Type B pancreatic cell (in vitro differentiated cells): ENCODE results near the gene ETV1. TPM values are rescaled to one million over a fixed set of nuclear protein-coding genes. Genes with fewer than 3 reads are reported as not detected.

Experiments
- DNase-seq: peaks from one replicate; pipeline ENCODE4 v3.0.0; 2021; ENCODE audit warnings: mixed read lengths; ENCODE audit not compliant: unreplicated experiment; ENCODE audit errors: extremely low spot score
- H3K27ac Mint-ChIP-seq: 2 replicates; pipeline ENCODE4 v1.8.0; 2021; ENCODE audit warnings: mild to moderate bottlenecking, mixed read lengths
- H3K27me3 Mint-ChIP-seq: 2 replicates; pipeline ENCODE4 v1.8.0; 2021; ENCODE audit warnings: mixed read lengths
- H3K36me3 Mint-ChIP-seq: 2 replicates; pipeline ENCODE4 v1.8.0; 2021; ENCODE audit warnings: mixed read lengths
- H3K4me1 Mint-ChIP-seq: one replicate; pipeline ENCODE4 v1.8.0; 2021; ENCODE audit warnings: mixed read lengths; ENCODE audit not compliant: unreplicated experiment
- H3K4me3 Mint-ChIP-seq: 2 replicates; pipeline ENCODE4 v1.8.0; 2021; ENCODE audit warnings: mild to moderate bottlenecking, mixed read lengths
- H3K9me3 Mint-ChIP-seq: 2 replicates; pipeline ENCODE4 v1.8.0; 2021; ENCODE audit warnings: mixed read lengths
- total RNA-seq: library from RNA; stranded (reverse); gene quantifications from 2 replicates; pipeline ENCODE4 v1.2.1, GENCODE V29; 2021; ENCODE audit warnings: low replicate concordance
- TF ChIP-seq, protein P1 (sequence below): fragments of 200-600 bp; sonication (generic); conservative IDR thresholded peaks from 2 replicates; pipeline ENCODE4 v1.5.0; 2021; ENCODE audit warnings: antibody characterized with exemption, mild to moderate bottlenecking

Gene ETV1
- total RNA-seq, 1 donor from 2014 or later: 35.6 TPM

DNA sequence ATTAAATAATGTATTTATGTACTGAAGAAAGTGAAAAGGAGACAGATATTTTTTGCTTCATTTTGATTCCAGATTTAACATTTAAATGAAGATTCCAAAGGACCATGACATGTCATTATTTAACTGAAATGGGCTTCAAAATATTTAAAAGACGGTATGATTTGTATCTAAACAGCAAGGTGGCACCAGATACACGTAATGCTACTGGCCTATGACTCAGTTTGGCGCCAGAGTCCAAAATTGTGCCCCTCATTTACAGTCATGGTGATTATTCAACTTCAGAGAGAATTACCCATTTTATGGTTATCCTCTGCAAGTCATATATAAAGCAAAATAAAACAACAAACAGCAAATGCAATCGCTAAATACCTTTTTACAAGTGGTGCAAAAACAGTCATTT is 94.5 kb downstream of the ETV1 start:
- Mint-ChIP-seq H3K27ac (no peak overlapping the region), H3K27me3 (no peaks in the 10 kb centered on the region), H3K4me3 (no peak overlapping the region), H3K9me3 (no peaks in the 10 kb centered on the region), H3K36me3 (peaks cover 4% of the 10 kb centered on the region), H3K4me1 (peaks cover 4% of the 10 kb centered on the region)
- TF ChIP-seq, protein P1, sequence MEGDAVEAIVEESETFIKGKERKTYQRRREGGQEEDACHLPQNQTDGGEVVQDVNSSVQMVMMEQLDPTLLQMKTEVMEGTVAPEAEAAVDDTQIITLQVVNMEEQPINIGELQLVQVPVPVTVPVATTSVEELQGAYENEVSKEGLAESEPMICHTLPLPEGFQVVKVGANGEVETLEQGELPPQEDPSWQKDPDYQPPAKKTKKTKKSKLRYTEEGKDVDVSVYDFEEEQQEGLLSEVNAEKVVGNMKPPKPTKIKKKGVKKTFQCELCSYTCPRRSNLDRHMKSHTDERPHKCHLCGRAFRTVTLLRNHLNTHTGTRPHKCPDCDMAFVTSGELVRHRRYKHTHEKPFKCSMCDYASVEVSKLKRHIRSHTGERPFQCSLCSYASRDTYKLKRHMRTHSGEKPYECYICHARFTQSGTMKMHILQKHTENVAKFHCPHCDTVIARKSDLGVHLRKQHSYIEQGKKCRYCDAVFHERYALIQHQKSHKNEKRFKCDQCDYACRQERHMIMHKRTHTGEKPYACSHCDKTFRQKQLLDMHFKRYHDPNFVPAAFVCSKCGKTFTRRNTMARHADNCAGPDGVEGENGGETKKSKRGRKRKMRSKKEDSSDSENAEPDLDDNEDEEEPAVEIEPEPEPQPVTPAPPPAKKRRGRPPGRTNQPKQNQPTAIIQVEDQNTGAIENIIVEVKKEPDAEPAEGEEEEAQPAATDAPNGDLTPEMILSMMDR: no peak
- no peak for DNase-seq

DNA sequence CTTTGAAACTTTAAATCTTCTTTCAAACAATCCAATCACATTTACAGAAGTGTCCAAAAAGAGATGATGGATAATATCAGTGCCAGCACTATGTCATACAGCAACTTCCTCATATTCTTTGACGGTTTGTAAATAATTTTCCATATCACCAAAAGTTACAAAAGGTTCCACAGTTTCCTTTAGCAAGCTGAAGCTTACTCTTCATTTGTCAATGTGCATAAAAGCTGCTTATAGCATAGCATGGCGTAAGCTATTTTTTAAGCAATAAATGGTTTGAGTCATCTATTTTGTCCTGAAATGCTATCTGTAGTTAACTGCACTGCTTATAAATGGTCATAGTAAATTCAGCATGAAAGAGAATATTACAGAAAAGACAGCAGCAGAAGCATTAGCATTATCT is 95.1 kb downstream of the ETV1 start:
- TF ChIP-seq, protein P1: no peak
- Mint-ChIP-seq H3K4me3 (no peak overlapping the region), H3K27ac (no peak overlapping the region), H3K27me3 (no peaks in the 10 kb centered on the region), H3K4me1 (peaks cover 4% of the 10 kb centered on the region), H3K36me3 (peaks cover 4% of the 10 kb centered on the region), H3K9me3 (no peaks in the 10 kb centered on the region)
- no peak for DNase-seq

DNA sequence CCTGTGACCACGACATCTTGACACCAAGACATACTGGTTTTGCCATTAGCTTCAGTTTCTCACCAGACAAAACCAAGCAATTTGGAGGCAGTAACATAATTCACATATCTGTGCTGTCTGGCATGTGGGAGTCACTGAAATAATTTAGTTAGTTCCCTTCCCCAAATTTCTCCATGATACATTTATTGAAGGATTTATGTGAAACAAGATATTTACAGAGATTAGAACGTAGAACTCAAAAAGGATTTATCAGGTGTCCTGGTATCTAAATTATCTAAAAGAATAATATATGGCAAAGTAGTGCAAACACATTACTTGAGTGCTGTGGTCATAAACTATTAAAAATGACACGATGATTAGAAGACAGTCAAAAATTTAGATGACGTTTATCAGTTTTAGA is 98.7 kb downstream of the ETV1 start:
- TF ChIP-seq, protein P1: no peak
- Mint-ChIP-seq H3K4me1 (no peaks in the 10 kb centered on the region), H3K27me3 (no peaks in the 10 kb centered on the region)

DNA sequence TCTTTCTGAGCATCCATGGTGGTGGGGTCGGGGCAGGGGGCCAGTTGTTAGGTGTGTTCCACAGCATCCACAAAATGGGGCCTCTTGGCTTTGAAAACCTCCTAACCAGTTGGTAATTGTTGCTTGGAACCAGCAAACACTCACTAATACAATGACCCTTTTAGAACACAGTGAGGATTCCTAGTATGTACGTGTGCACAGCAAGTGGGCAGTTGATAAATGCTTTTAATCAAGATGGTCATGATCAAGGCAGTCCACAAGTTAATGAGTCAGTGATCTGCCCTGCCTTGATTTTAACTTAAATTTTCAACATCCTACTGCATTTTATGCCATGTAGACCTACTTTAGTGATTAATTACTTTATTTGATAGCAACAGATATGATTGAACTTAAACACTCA is 103.1 kb downstream of the ETV1 start:
- Mint-ChIP-seq H3K27ac (no peak overlapping the region), H3K27me3 (no peaks in the 10 kb centered on the region), H3K4me3 (no peak overlapping the region), H3K36me3 (no peaks in the 10 kb centered on the region), H3K4me1 (no peaks in the 10 kb centered on the region), H3K9me3 (no peaks in the 10 kb centered on the region)
- DNase-seq: no peak
- TF ChIP-seq, protein P1: no peak

More for the DNA sequence above, 98.7 kb downstream of the ETV1 start:
- no peak for DNase-seq
- H3K27ac Mint-ChIP-seq: no peak overlapping the region
- no peaks in the 10 kb centered on the region for H3K9me3 Mint-ChIP-seq
- no peak overlapping the region for H3K4me3 Mint-ChIP-seq
- H3K36me3 Mint-ChIP-seq: no peaks in the 10 kb centered on the region

DNA sequence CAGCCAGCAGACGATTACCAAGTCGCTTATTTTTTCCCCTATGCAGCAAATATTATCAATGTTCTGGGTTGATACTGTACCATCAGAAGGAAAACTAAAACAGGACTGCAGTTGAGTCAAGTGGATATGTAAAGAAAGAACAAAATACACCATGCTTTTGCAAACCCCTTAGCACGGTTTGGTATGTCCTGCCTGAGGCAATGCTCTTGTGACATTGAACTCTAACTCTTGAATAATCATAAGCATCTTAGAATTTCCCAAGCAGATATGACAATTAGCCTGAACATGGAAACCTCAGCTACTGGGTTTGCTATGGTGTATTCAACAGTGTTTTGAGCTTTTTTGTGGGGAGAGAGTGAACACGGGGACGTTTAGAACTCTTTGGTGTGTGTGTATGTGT is 107.4 kb downstream of the ETV1 start:
- H3K4me1 Mint-ChIP-seq: no peaks in the 10 kb centered on the region

More for the DNA sequence above, 107.4 kb downstream of the ETV1 start:
- Mint-ChIP-seq H3K27me3 (no peaks in the 10 kb centered on the region), H3K27ac (no peak overlapping the region), H3K4me3 (no peak overlapping the region), H3K36me3 (no peaks in the 10 kb centered on the region), H3K9me3 (no peaks in the 10 kb centered on the region)
- TF ChIP-seq, protein P1: no peak
- DNase-seq: no peak
